Caco-2 (cell line): ENCODE results near the gene KREMEN2. TPM values are rescaled to one million over a fixed set of nuclear protein-coding genes. Genes with fewer than 3 reads are reported as not detected.

Experiments used
- BruUV-seq: library from RNA; stranded (reverse); fragments of 400-500 nt; replicated peaks from 2 replicates; lab custom pipeline; 2021; lab: Mats Ljungman, UMichigan
- CTCF ChIA-PET: fragments of 300-600 bp; sonication (Branson Sonifier 250); formaldehyde crosslinking; loops from one replicate; lab custom pipeline; 2022; ENCODE audit warnings: antibody characterized with exemption; lab: Charles Lee
- POLR2A ChIA-PET: fragments of 300-600 bp; sonication (Branson Sonifier 250); formaldehyde crosslinking; loops from one replicate; lab custom pipeline; 2022; ENCODE audit warnings: antibody characterized with exemption; lab: Charles Lee
- DNase-seq, 2 experiments: peaks; one replicate each; pipeline versions ENCODE4 v3.0.0 to v3.0.0-alpha.2; 2020 to 2022
- H3K27me3 ChIP-seq: replicated peaks from 2 replicates; pipeline ENCODE4 v1.6.0; 2011; ENCODE audit warnings: low read length; ENCODE audit not compliant: control insufficient read depth, insufficient read depth
- H3K36me3 ChIP-seq: 2 replicates; pipeline ENCODE4 v1.5.1; 2011; ENCODE audit warnings: low read length; ENCODE audit not compliant: control insufficient read depth, insufficient read depth
- H3K4me1 ChIP-seq: fragments of 250-450 bp; sonication (Bioruptor Pico); 2 replicates; pipeline ENCODE4 v1.5.1; 2020; ENCODE audit warnings: mild to moderate bottlenecking
- H3K4me3 ChIP-seq: 2 replicates; pipeline ENCODE4 v1.5.1; 2011; ENCODE audit warnings: low read depth, mild to moderate bottlenecking, control low read depth, low read length
- H3K9me3 ChIP-seq: fragments of 250-450 bp; sonication (Bioruptor Pico); 2 replicates; pipeline ENCODE4 v1.5.1; 2020; ENCODE audit warnings: mild to moderate bottlenecking, moderate library complexity
- H3K27ac Mint-ChIP-seq: one replicate; pipeline ENCODE4 v1.8.0; 2022; ENCODE audit warnings: mixed read lengths; ENCODE audit not compliant: unreplicated experiment
- H3K27me3 Mint-ChIP-seq: one replicate; pipeline ENCODE4 v1.8.0; 2022; ENCODE audit warnings: mixed read lengths; ENCODE audit not compliant: insufficient read depth, unreplicated experiment
- H3K36me3 Mint-ChIP-seq: one replicate; pipeline ENCODE4 v1.8.0; 2022; ENCODE audit warnings: mild to moderate bottlenecking, mixed read lengths; ENCODE audit not compliant: insufficient read depth, unreplicated experiment
- H3K4me1 Mint-ChIP-seq: one replicate; pipeline ENCODE4 v1.8.0; 2022; ENCODE audit warnings: low read depth, mixed read lengths; ENCODE audit not compliant: unreplicated experiment
- H3K4me3 Mint-ChIP-seq: one replicate; pipeline ENCODE4 v1.8.0; 2022; ENCODE audit warnings: mild to moderate bottlenecking, moderate library complexity, mixed read lengths; ENCODE audit not compliant: unreplicated experiment
- H3K9me3 Mint-ChIP-seq: one replicate; pipeline ENCODE4 v1.8.0; 2022; ENCODE audit warnings: mixed read lengths; ENCODE audit not compliant: unreplicated experiment
- CTCF ChIP-seq, 2 experiments: fragments of 200-600 bp in 1 of 2; IDR thresholded peaks; 1 replicate in 1 of 2; 2 replicates in 1 of 2; pipeline versions ENCODE4 v1.5.1 to v1.8.0; 2011 to 2022; ENCODE audit warnings: antibody characterized with exemption in 1 of 2, control low read depth in 1 of 2, inconsistent platforms in 1 of 2, low read depth in 1 of 2, low read length in 1 of 2, mild to moderate bottlenecking in 1 of 2, moderate library complexity in 1 of 2; ENCODE audit not compliant: insufficient read depth in 1 of 2, severe bottlenecking in 1 of 2, unreplicated experiment in 1 of 2
- intact Hi-C: fragments of 100-400 bp; cut with micrococcal nuclease; formaldehyde crosslinking; loops from one replicate; pipeline ENCODE4 v1.10.0; 2022; ENCODE audit not compliant: unreplicated experiment
- total RNA-seq: library from RNA; stranded (reverse); gene quantifications from 2 replicates; pipeline ENCODE4 v1.2.3, GENCODE V29; 2022

KREMEN2 gene
- total RNA-seq, 1 experiment from 2014 or later, result 2.2 TPM

- CTCF ChIA-PET, result interaction anchor here (0.5 to 1.4 kb wide), 4 partner anchors 14 to 400 kb away, joined by 3 read pairs; partner anchors contain the start of gene AMDHD2
- TF ChIP-seq CTCF (IDR thresholded peaks at IDR 0.05; ENCODE audit: insufficient read depth in 1 of 2, low read depth in 1 of 2, low read length in 1 of 2, severe bottlenecking in 1 of 2, unreplicated experiment in 1 of 2), result peak; percentile 77 to 83
- H3K36me3 Mint-ChIP-seq, result peaks cover 18% of the 10 kb centered on the region
Observed at GRCh38 chr16:2919511-2920255, 44.4 kb upstream of the KREMEN2 start.

GRCh38 chr16:2923481-2923880, 40.6 kb upstream of the KREMEN2 start:
- H3K4me1 ChIP-seq, result peaks cover 13% of the 10 kb centered on the region
- no peak for TF ChIP-seq CTCF (IDR thresholded peaks at IDR 0.05; ENCODE audit: insufficient read depth in 1 of 2, low read depth in 1 of 2, low read length in 1 of 2, severe bottlenecking in 1 of 2, unreplicated experiment in 1 of 2)
- DNase-seq, result no peak
- no peaks in the 10 kb centered on the region for H3K36me3 ChIP-seq
- Mint-ChIP-seq H3K4me3 (no peak overlapping the region), H3K27ac (no peak overlapping the region), H3K4me1 (no peaks in the 10 kb centered on the region), H3K36me3 (peaks cover 7% of the 10 kb centered on the region), H3K9me3 (no peaks in the 10 kb centered on the region), H3K27me3 (no peaks in the 10 kb centered on the region)
- ChIA-PET CTCF (interaction anchor here (1.3 kb wide), 1 partner anchor 12 kb away, joined by 4 read pairs; the partner anchor contains the start of gene FLYWCH1), POLR2A (no interaction called here)
- H3K27me3 ChIP-seq, result no peaks in the 10 kb centered on the region
- no peak overlapping the region for H3K4me3 ChIP-seq
- intact Hi-C loops, result no loop called here
- no TSS peak for BruUV-seq
- H3K9me3 ChIP-seq, result no peaks in the 10 kb centered on the region

More at GRCh38 chr16:2919511-2920255, 44.4 kb upstream of the KREMEN2 start:
- POLR2A ChIA-PET, result interaction anchor here (0.7 kb wide), 1 partner anchor 141 kb away, joined by 3 read pairs; no protein-coding TSS in a partner anchor
- Mint-ChIP-seq H3K4me3 (no peak overlapping the region), H3K9me3 (no peaks in the 10 kb centered on the region), H3K27ac (no peak overlapping the region), H3K27me3 (no peaks in the 10 kb centered on the region), H3K4me1 (no peaks in the 10 kb centered on the region)
- no peaks in the 10 kb centered on the region for H3K9me3 ChIP-seq
- H3K4me1 ChIP-seq, result no peaks in the 10 kb centered on the region
- H3K27me3 ChIP-seq, result no peaks in the 10 kb centered on the region
- no peak overlapping the region for H3K4me3 ChIP-seq
- intact Hi-C loops, result loop anchor here (5.0 kb wide), 1 partner anchor 47 kb away; no protein-coding TSS in a partner anchor
- DNase-seq, result peak in 1 of 2 experiments; percentile 59
- H3K36me3 ChIP-seq, result no peaks in the 10 kb centered on the region
- no TSS peak for BruUV-seq

GRCh38 chr16:2924901-2925755, 38.9 kb upstream of the KREMEN2 start:
- ChIA-PET CTCF (no interaction called here), POLR2A (no interaction called here)
- Histone ChIP-seq H3K4me1 (peaks cover 13% of the 10 kb centered on the region), H3K9me3 (no peaks in the 10 kb centered on the region), H3K27me3 (no peaks in the 10 kb centered on the region), H3K36me3 (no peaks in the 10 kb centered on the region), H3K4me3 (no peak overlapping the region)
- no peaks in the 10 kb centered on the region for H3K9me3 Mint-ChIP-seq
- BruUV-seq, result no TSS peak
- H3K4me3 Mint-ChIP-seq, result no peak overlapping the region
- no peaks in the 10 kb centered on the region for H3K36me3 Mint-ChIP-seq
- H3K4me1 Mint-ChIP-seq, result no peaks in the 10 kb centered on the region
- no peak for DNase-seq
- no peak for TF ChIP-seq CTCF (IDR thresholded peaks at IDR 0.05; ENCODE audit: insufficient read depth in 1 of 2, low read depth in 1 of 2, low read length in 1 of 2, severe bottlenecking in 1 of 2, unreplicated experiment in 1 of 2)
- intact Hi-C loops, result no loop called here
- H3K27me3 Mint-ChIP-seq, result no peaks in the 10 kb centered on the region
- H3K27ac Mint-ChIP-seq, result no peak overlapping the region
